Measurements from ENCODE around the gene TSGA10IP. TPM values are rescaled to one million over a fixed set of nuclear protein-coding genes. Genes with fewer than 3 reads are reported as not detected.

TSGA10IP gene
- total and polyA plus RNA-seq, 2 donors (not counting 1 experiment from before 2014, with no cell fraction given) = not detected

DNA sequence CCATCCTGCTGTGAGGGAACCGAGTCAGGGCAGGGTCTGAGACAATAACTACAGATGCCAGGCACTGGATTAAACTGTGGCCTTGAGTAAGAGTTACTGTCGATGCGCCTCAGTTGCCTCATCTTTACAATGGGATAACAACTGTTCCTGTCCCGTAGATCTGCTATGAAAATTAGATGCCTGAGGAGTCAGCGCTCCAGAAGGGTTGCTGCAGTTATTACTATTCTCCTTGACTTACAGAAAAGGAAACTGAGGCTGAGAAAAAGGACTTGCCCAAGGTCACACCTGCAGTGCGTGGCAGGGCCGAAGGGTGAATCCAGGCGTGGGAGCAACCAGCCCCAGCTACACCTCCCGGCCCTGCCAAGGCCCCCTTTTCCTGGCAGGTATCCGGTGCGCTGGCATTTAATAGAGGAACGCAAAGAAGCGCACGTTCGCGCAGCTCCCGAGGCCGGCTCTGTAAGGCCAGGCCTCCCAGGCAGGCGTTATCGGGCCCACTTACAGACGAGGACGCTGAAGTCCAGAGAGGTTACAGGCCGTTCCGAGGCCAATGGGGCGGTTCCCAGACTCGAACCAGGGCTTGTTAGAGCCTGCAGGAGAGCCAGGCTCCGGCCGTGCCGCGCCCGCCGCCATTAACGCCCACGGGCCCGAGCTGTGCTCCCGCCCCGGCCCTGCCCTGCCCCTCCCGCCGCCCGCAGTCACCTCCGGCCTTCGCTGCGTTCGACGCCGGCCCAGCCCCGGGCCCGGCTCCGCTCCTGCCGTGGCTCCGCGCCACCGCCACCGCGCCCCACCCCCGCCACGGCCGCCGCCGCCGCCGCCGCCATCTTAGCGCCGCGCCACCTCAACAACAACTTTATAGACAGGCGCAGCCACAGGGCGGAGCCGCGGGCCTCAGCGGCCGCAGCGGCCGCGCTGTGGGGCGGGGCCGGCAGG lies 26.8 kb upstream of the TSGA10IP start, which contains the start of gene C11orf68:
TSS of gene C11orf68 (minus strand) at position 852 of the 930 bp plus-strand sequence. CDS start at position 821, 31 bp downstream.
- H3K27me3 Mint-ChIP-seq = no peaks in the 10 kb centered on the region
- peaks cover 19 to 50% of the 10 kb centered on the region in 2 donors for H3K4me1 ChIP-seq (ENCODE audit: control insufficient read depth in 2 of 2, insufficient read depth in 2 of 2, low read length in 2 of 2)
- H2AFZ ChIP-seq (ENCODE audit: insufficient read depth, low read depth, low read length, poor library complexity, severe bottlenecking) = peak within 1 kb of the TSS; percentile 81
- H3K4me1 Mint-ChIP-seq = peaks cover 44% of the 10 kb centered on the region
- TF ChIP-seq, protein P1, sequence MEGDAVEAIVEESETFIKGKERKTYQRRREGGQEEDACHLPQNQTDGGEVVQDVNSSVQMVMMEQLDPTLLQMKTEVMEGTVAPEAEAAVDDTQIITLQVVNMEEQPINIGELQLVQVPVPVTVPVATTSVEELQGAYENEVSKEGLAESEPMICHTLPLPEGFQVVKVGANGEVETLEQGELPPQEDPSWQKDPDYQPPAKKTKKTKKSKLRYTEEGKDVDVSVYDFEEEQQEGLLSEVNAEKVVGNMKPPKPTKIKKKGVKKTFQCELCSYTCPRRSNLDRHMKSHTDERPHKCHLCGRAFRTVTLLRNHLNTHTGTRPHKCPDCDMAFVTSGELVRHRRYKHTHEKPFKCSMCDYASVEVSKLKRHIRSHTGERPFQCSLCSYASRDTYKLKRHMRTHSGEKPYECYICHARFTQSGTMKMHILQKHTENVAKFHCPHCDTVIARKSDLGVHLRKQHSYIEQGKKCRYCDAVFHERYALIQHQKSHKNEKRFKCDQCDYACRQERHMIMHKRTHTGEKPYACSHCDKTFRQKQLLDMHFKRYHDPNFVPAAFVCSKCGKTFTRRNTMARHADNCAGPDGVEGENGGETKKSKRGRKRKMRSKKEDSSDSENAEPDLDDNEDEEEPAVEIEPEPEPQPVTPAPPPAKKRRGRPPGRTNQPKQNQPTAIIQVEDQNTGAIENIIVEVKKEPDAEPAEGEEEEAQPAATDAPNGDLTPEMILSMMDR (IDR thresholded peaks at IDR 0.05) = no peak
- no peak for TF ChIP-seq EZH2 (IDR thresholded peaks at IDR 0.05; ENCODE audit: borderline replicate concordance, insufficient read depth, low read depth, low read length, poor library complexity, severe bottlenecking)
- H3K4me2 ChIP-seq (replicated peaks; ENCODE audit: low read depth, low read length, poor library complexity, severe bottlenecking) = peak within 1 kb of the TSS; percentile 97
- H3K9ac ChIP-seq (ENCODE audit: low read length) = peak within 1 kb of the TSS; percentile 96
- peak within 1 kb of the TSS; percentile 95 for H3K4me3 Mint-ChIP-seq
- peaks cover 4% of the 10 kb centered on the region for H4K20me1 ChIP-seq (ENCODE audit: control insufficient read depth, insufficient read depth, low read length, poor library complexity, severe bottlenecking)
- 5% methylated on average over 77 of the region's 77 CpGs for WGBS (ENCODE audit: insufficient coverage)
- H3K27me3 ChIP-seq (replicated peaks in 1 of 4; ENCODE audit: control extremely low read depth in 1 of 4, control insufficient read depth in 3 of 4, insufficient read depth in 4 of 4, low read length in 3 of 4) = no peaks in the 10 kb centered on the region
- CTCF ChIA-PET = interaction anchor here (0.9 to 2.1 kb wide), 5 partner anchors 20 to 74 kb away, joined by 3 to 15 read pairs (median 4); partner anchors contain the start of genes CCDC85B and FIBP
- POLR2A ChIA-PET = interaction anchor here (0.5 to 2.5 kb wide), 9 partner anchors 9 to 349 kb away, joined by 3 to 13 read pairs (median 4); partner anchors contain the start of genes CCDC85B and FIBP
- peak within 1 kb of the TSS; percentile 89 for H3K27ac Mint-ChIP-seq
- no peaks in the 10 kb centered on the region for H3K9me3 ChIP-seq (ENCODE audit: control extremely low read depth in 1 of 3, control insufficient read depth in 2 of 3, insufficient read depth in 1 of 3, low read length in 2 of 3)
- H3K9me3 Mint-ChIP-seq (ENCODE audit: insufficient read depth) = no peaks in the 10 kb centered on the region
- peaks cover 6 to 20% of the 10 kb centered on the region in 2 experiments for H3K36me3 ChIP-seq (replicated peaks in 1 of 2; ENCODE audit: control extremely low read depth in 1 of 2, control insufficient read depth in 1 of 2, extremely low read depth in 1 of 2, insufficient read depth in 2 of 2, low read length in 1 of 2)
- ATAC-seq (ENCODE audit: low read depth) (no peak), DNase-seq (no peak)
- peaks cover 38% of the 10 kb centered on the region for H3K79me2 ChIP-seq (ENCODE audit: control insufficient read depth, insufficient read depth, low read length)
- peak within 1 kb of the TSS; percentile 83 to 99 (median 93) for H3K4me3 ChIP-seq (ENCODE audit: control extremely low read depth in 1 of 5, extremely low read depth in 1 of 5, insufficient read depth in 1 of 5, low read depth in 2 of 5, low read length in 4 of 5)
- H3K27ac ChIP-seq (ENCODE audit: low read length in 2 of 2) = peak within 1 kb of the TSS; percentile 66 to 85
- intact Hi-C loops (cut with micrococcal nuclease) = loop anchor here (1.0 to 2.0 kb wide), 7 partner anchors 10 to 256 kb away; partner anchors contain the start of genes BANF1, CFL1, EIF1AD and FIBP

Measured in B cell (primary cell).